Measurements from ENCODE around the gene IL4I1. TPM values are rescaled to one million over a fixed set of nuclear protein-coding genes. Genes with fewer than 3 reads are reported as not detected.

IL4I1 gene
- total RNA-seq, 1 experiment from 2014 or later: 0.34 TPM

DNA sequence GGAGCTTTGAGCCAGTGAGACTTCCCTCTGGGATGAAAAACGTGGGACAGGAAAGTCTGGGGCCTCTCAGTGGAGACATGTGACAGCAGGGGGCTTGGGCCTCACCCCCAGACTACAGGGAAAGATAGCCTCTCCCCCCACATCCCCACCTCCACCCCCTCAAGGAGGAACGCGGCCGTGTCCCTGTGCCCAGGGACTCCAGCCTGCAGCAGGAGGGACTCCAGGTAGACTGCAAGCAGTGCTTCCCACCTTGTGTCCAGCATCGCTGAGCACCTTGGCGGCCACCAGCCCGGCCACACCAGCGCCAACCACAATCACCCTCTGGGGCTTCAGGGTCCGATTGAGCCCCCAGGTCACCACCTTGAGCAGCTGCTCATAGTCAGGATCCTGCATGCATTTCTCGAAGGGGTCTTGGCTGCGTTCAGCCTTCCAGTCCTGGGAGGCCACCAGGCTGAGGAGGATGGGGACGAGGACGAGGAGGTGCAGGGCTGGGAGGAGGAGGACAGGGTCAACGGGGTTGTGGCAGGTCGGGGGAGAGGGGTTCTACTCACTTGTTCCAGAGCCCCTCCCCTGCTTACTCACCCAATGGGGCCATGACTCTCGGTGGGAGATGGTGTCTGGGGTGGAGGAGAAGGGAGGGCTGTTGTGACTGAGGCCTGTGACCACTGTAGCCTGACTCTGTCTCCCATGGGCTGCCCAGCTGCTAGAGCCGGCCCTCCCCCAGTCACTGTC lies 955 bp downstream of the IL4I1 start:
- DNase-seq (ENCODE audit: low read depth): no peak

GRCh38 chr19:49894879-49895565 lies 1.7 kb downstream of the IL4I1 start:
- no peak for DNase-seq (ENCODE audit: low read depth)

GRCh38 chr19:49894011-49894664 lies 2.5 kb downstream of the IL4I1 start:
- DNase-seq (ENCODE audit: low read depth): no peak

DNA sequence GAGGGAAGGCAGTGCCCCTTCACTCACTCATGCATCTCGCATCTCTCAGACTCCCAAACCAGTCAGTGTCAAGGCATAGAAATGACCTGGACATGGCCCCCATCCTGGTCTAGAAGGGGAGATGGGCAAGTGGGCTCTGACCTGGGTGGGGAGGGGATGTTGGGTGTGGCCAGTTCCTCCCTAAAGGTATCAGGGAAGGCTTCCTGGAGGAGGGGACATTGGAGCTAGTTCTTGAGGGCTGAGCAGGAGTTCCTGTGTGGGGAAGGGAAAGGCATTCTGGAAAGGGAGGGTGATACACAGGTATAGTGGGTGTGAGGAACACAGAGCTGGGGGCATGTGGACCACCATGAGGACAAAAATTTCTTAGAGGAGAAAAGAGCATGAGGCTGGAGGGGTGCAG lies 4.0 kb downstream of the IL4I1 start:
- no peak for DNase-seq (ENCODE audit: low read depth)

GRCh38 chr19:49891393-49891792 lies 5.3 kb downstream of the IL4I1 start:
- DNase-seq (ENCODE audit: low read depth): no peak

- no peak for DNase-seq (ENCODE audit: low read depth)
Observed at GRCh38 chr19:49890349-49891311, 6.1 kb downstream of the IL4I1 start.

DNA sequence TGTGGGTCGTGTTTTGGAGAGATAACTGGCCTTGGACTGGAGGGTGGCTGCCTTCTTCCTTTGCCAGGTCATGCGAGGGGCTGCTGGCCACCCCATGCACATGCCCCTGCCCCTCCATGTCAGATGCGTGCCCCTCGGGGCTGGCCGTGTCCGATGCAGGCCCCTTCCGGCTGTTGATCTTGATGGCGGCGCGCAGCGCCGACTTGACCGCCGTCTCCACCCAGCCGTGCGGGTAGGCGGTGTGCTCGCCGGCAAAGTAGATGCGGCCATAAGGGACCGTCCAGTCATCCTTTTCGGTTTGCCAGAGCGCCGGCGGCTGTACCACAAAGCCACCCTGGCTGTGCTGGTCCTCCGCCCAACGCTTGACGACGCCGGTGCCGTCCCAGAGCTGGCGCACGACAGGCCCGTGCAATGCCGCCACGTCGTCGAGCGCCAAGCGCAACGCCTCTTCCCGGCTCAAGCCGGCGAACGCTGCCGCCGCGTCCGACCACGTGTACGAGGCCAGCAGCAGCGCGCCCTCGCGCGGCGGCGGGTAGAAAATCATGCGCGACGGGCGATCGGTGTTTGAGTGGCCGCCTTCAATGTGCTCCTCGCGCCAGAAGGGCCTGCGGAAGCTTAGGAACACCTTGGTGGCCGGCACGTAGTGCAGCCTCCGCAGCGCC lies 6.9 kb downstream of the IL4I1 start:
- DNase-seq (ENCODE audit: low read depth): peak; percentile 36

- no peak for DNase-seq (ENCODE audit: low read depth)
Observed at GRCh38 chr19:49889038-49889686, 7.5 kb downstream of the IL4I1 start.

DNA sequence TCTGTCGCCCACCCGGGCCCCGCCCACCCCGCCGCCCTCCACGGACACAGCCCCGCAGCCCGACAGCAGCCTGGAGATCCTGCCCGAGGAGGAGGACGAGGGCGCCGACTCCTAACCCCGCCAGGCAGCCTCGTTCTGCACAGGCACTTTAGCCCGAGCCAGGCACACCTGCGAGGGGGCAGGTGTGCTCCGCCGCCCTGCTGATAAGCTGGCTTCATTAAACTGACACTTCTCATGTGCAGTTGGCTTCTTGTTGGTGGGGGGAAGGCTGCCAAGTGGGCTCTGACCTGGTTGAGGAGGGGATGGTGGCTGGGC lies 8.2 kb downstream of the IL4I1 start:
- no peak for DNase-seq (ENCODE audit: low read depth)

- no peak for DNase-seq (ENCODE audit: low read depth)
Observed at GRCh38 chr19:49887665-49888509, 8.8 kb downstream of the IL4I1 start.

GRCh38 chr19:49887037-49887664 lies 9.5 kb downstream of the IL4I1 start:
- no peak for DNase-seq (ENCODE audit: low read depth)

- no peak for DNase-seq (ENCODE audit: low read depth)
Observed at GRCh38 chr19:49884760-49885159, 11.9 kb downstream of the IL4I1 start.

GRCh38 chr19:49884109-49884508 lies 12.6 kb downstream of the IL4I1 start:
- no peak for DNase-seq (ENCODE audit: low read depth)

DNA sequence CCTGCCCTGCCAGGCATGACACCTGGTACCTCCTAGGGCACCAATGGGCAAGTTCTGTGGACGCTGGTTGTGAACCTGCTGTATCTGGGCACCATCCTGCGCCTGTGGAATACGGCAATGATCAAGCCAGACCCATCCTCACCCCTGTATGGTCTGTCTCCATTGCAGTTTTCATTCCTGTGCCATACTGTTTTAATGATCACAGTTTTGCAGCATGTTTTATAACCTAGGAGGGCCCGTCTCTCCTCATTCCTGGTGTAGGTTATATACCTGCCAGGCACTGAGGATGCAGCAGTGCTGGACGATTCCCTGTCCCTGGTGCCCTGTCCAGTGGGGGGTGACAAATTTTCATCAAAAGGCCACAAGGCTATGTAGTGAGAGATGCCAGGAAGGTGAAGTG lies 13.6 kb downstream of the IL4I1 start:
- DNase-seq (ENCODE audit: low read depth): no peak

DNA sequence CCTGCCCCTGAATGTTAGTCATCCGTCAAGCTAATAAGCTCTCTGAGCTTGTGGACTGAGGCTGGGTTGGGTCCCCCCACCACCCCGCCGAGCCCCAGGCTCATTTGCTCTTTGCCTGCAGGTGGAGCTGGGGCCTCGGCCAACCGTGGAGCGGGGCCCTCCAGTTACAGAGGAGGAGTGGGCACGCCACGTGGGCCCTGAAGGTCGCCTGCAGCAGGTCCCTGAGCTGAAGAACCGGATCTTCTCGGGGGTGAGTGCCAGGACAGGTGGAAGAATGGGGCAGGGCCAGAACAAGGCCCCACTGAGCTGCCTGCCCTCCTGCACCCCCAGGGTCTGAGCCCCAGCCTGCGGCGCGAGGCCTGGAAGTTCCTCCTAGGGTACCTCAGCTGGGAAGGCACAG lies 14.0 kb downstream of the IL4I1 start:
- no peak for DNase-seq (ENCODE audit: low read depth)

GRCh38 chr19:49881672-49882394 lies 14.9 kb downstream of the IL4I1 start:
- no peak for DNase-seq (ENCODE audit: low read depth)

GRCh38 chr19:49881186-49881585 lies 15.5 kb downstream of the IL4I1 start:
- DNase-seq (ENCODE audit: low read depth): no peak

GRCh38 chr19:49880162-49880869 lies 16.4 kb downstream of the IL4I1 start:
- DNase-seq (ENCODE audit: low read depth): no peak
